OCI-LY7 (cell line): ENCODE measurements around the gene IPP.

Experiments used
- EZH2phosphoT487 ChIP-seq: fragments of 200-600 bp; sonication (generic); IDR thresholded peaks from 2 replicates; pipeline ENCODE4 v1.6.1; 2018; ENCODE audit warnings: low read depth, borderline replicate concordance, mild to moderate bottlenecking, mixed run types, antibody characterized with exemption, low read length, moderate library complexity, mixed read lengths
- TF ChIP-seq, protein P1 (sequence below): fragments of 200-600 bp; sonication (generic); conservative IDR thresholded peaks from 2 replicates; pipeline ENCODE4 v1.5.1; 2014; ENCODE audit warnings: mild to moderate bottlenecking, antibody characterized with exemption, low read length, moderate library complexity, mixed read lengths

DNA sequence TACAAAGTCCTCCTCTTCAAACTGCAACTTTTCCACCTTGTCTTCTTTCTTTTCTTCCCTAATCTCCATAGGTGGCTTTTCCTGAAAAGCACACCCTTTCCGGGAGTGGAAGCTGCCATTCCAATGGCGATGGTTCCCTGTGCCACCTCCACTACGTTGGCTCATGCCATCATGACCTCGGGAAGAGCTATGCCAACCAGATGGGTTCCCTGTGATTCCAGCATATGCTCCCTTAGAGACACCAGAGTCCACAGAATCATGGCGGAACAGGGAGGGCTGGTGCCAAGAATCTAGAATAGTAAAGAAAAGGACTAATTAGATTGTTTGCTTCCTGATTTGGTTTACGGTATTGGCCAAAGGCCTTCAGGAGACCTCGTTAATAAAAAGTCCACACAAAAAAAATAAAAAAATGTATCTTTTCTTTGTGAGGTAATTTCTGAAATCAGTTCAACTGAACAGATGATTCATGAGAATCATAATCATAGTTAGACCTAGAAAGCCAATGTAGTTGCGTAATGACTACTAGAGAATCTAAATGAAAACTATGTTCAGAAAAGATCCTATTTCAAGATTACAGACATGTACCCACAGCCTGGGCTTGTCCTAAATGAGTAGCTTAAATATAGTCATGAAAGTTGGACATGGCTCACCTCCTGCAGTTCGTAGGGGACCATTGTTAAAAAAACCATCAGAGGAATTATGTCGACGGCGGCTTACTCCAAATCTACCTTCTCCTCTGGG lies 95.7 kb downstream of the IPP start:
- TF ChIP-seq, protein P1, sequence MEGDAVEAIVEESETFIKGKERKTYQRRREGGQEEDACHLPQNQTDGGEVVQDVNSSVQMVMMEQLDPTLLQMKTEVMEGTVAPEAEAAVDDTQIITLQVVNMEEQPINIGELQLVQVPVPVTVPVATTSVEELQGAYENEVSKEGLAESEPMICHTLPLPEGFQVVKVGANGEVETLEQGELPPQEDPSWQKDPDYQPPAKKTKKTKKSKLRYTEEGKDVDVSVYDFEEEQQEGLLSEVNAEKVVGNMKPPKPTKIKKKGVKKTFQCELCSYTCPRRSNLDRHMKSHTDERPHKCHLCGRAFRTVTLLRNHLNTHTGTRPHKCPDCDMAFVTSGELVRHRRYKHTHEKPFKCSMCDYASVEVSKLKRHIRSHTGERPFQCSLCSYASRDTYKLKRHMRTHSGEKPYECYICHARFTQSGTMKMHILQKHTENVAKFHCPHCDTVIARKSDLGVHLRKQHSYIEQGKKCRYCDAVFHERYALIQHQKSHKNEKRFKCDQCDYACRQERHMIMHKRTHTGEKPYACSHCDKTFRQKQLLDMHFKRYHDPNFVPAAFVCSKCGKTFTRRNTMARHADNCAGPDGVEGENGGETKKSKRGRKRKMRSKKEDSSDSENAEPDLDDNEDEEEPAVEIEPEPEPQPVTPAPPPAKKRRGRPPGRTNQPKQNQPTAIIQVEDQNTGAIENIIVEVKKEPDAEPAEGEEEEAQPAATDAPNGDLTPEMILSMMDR = no peak
- no peak for TF ChIP-seq EZH2phosphoT487
